Cerebellar cortex (tissue), 1 donor: ENCODE data around the gene CLEC18B.
"Not testable (repeated sequence)": the region's sequence is repeated elsewhere in the genome, so short reads cannot be mapped to it uniquely, and the experiment has no call there.

ENCODE experiments used
- DNase-seq: peaks from one replicate; pipeline ENCODE4 v3.0.0-alpha.2; 2015; ENCODE audit warnings: low spot score

CLEC18B gene

GRCh38 chr16:74443624-74444346 is 22.5 kb upstream of the CLEC18B start:
- not testable (repeated sequence) for DNase-seq

GRCh38 chr16:74439685-74440084 is 18.4 kb upstream of the CLEC18B start:
- DNase-seq: no peak

- no peak for DNase-seq
These were observed 17.3 kb upstream of the CLEC18B start for GRCh38 chr16:74438492-74438979.

GRCh38 chr16:74431516-74431915 is 10.2 kb upstream of the CLEC18B start:
- no peak for DNase-seq

GRCh38 chr16:74430036-74430712 is 8.9 kb upstream of the CLEC18B start:
- peak; percentile 59 for DNase-seq

- not testable (repeated sequence) for DNase-seq
These were observed 7.2 kb upstream of the CLEC18B start for GRCh38 chr16:74428493-74428892.

GRCh38 chr16:74425751-74426150 is 4.5 kb upstream of the CLEC18B start:
- DNase-seq: not testable (repeated sequence)

- DNase-seq: not testable (repeated sequence)
These were observed 2.4 kb upstream of the CLEC18B start for GRCh38 chr16:74423721-74424120.

- DNase-seq: not testable (repeated sequence)
These were observed 808 bp upstream of the CLEC18B start for GRCh38 chr16:74422086-74422485.

- DNase-seq: not testable (repeated sequence)
These were observed 156 bp upstream of the CLEC18B start for GRCh38 chr16:74421482-74421785.

GRCh38 chr16:74419811-74420210 is 1.5 kb downstream of the CLEC18B start:
- not testable (repeated sequence) for DNase-seq

GRCh38 chr16:74417897-74418296 is 3.4 kb downstream of the CLEC18B start:
- DNase-seq: not testable (repeated sequence)

GRCh38 chr16:74413920-74414319 is 7.4 kb downstream of the CLEC18B start:
- DNase-seq: not testable (repeated sequence)

- DNase-seq: not testable (repeated sequence)
These were observed 7.8 kb downstream of the CLEC18B start for GRCh38 chr16:74413485-74413884.

GRCh38 chr16:74412775-74413390 is 8.4 kb downstream of the CLEC18B start:
- not testable (repeated sequence) for DNase-seq

- not testable (repeated sequence) for DNase-seq
These were observed 9.0 kb downstream of the CLEC18B start for GRCh38 chr16:74412138-74412774.

GRCh38 chr16:74410981-74411380 is 10.3 kb downstream of the CLEC18B start:
- not testable (repeated sequence) for DNase-seq

- DNase-seq: not testable (repeated sequence)
These were observed 11.0 kb downstream of the CLEC18B start for GRCh38 chr16:74410057-74410957.

- not testable (repeated sequence) for DNase-seq
These were observed 11.9 kb downstream of the CLEC18B start for GRCh38 chr16:74409185-74409981.

- not testable (repeated sequence) for DNase-seq
These were observed 13.9 kb downstream of the CLEC18B start for GRCh38 chr16:74407362-74407705.
